Neural progenitor cell (in vitro differentiated cells): ENCODE results near the gene CDC123. TPM values are rescaled to one million over a fixed set of nuclear protein-coding genes. Genes with fewer than 3 reads are reported as not detected.

Experiments used
- DNase-seq: peaks from one replicate; pipeline ENCODE4 v3.0.0-alpha.2; 2016; ENCODE audit warnings: low spot score
- H2AFZ ChIP-seq: fragments of 200-600 bp; sonication (generic); replicated peaks from 2 replicates; pipeline ENCODE4 v1.6.1; 2016; ENCODE audit warnings: antibody characterized with exemption
- H3F3A ChIP-seq: fragments of 200-600 bp; sonication (generic); 2 replicates; pipeline ENCODE4 v1.6.1; 2016; ENCODE audit warnings: antibody characterized with exemption, low read depth
- H3K27ac ChIP-seq: fragments of 200-600 bp; sonication (generic); 2 replicates; pipeline ENCODE4 v1.5.1; 2016; ENCODE audit warnings: mild to moderate bottlenecking
- H3K27me3 ChIP-seq: fragments of 200-600 bp; sonication (generic); 2 replicates; pipeline ENCODE4 v1.6.1; 2016; ENCODE audit warnings: mild to moderate bottlenecking, moderate library complexity
- H3K36me3 ChIP-seq: fragments of 200-600 bp; sonication (generic); 2 replicates; pipeline ENCODE4 v1.5.1; 2016
- H3K4me1 ChIP-seq: fragments of 200-600 bp; sonication (generic); 2 replicates; pipeline ENCODE4 v1.6.1; 2016; ENCODE audit warnings: mixed run types
- H3K4me2 ChIP-seq: fragments of 200-600 bp; sonication (generic); 2 replicates; pipeline ENCODE4 v1.6.1; 2016
- H3K4me3 ChIP-seq: fragments of 200-600 bp; sonication (generic); 2 replicates; pipeline ENCODE4 v1.5.1; 2016
- H3K79me2 ChIP-seq: fragments of 200-600 bp; sonication (generic); 2 replicates; pipeline ENCODE4 v1.6.1; 2016; ENCODE audit warnings: low read depth
- H3K9ac ChIP-seq: fragments of 200-600 bp; sonication (generic); 2 replicates; pipeline ENCODE4 v1.6.1; 2016
- H3K9me3 ChIP-seq: fragments of 200-600 bp; sonication (generic); 2 replicates; pipeline ENCODE4 v1.5.1; 2016; ENCODE audit warnings: low read depth
- H4K20me1 ChIP-seq: fragments of 200-600 bp; sonication (generic); 2 replicates; pipeline ENCODE4 v1.6.1; 2016; ENCODE audit warnings: low read depth
- H3K27ac Mint-ChIP-seq: 3 replicates; pipeline ENCODE4 v1.8.0; 2021; ENCODE audit warnings: mixed read lengths
- H3K27me3 Mint-ChIP-seq: 2 replicates; pipeline ENCODE4 v1.8.0; 2022; ENCODE audit warnings: low read depth, mild to moderate bottlenecking, inconsistent platforms, moderate library complexity, mixed read lengths; ENCODE audit not compliant: insufficient read depth
- H3K36me3 Mint-ChIP-seq: 3 replicates; pipeline ENCODE4 v1.8.0; 2021; ENCODE audit warnings: mixed read lengths
- H3K4me1 Mint-ChIP-seq: 3 replicates; pipeline ENCODE4 v1.8.0; 2021; ENCODE audit warnings: mixed read lengths
- H3K4me3 Mint-ChIP-seq: 3 replicates; pipeline ENCODE4 v1.8.0; 2021; ENCODE audit warnings: mild to moderate bottlenecking, moderate library complexity, mixed read lengths
- H3K9me3 Mint-ChIP-seq: 3 replicates; pipeline ENCODE4 v1.8.0; 2020; ENCODE audit warnings: mixed read lengths
- CTCF ChIP-seq: fragments of 200-600 bp; sonication (generic); IDR thresholded peaks from 2 replicates; pipeline ENCODE4 v1.5.1; 2017; ENCODE audit warnings: antibody characterized with exemption, mild to moderate bottlenecking
- EZH2 ChIP-seq: fragments of 200-600 bp; sonication (generic); IDR thresholded peaks from 2 replicates; pipeline ENCODE4 v1.6.1; 2017; ENCODE audit warnings: antibody characterized with exemption, mild to moderate bottlenecking, moderate library complexity
- EZH2phosphoT487 ChIP-seq: fragments of 200-600 bp; sonication (generic); IDR thresholded peaks from 2 replicates; pipeline ENCODE4 v1.6.1; 2017; ENCODE audit warnings: antibody characterized with exemption
- total RNA-seq: library from RNA; depleted of rRNA; stranded (reverse); fragments of >200 nt; gene quantifications from 2 replicates; pipeline ENCODE4 v1.2.3, GENCODE V29; 2015; ENCODE audit warnings: low replicate concordance

CDC123 gene
- total RNA-seq, 1 donor from 2014 or later = 134 TPM

DNA sequence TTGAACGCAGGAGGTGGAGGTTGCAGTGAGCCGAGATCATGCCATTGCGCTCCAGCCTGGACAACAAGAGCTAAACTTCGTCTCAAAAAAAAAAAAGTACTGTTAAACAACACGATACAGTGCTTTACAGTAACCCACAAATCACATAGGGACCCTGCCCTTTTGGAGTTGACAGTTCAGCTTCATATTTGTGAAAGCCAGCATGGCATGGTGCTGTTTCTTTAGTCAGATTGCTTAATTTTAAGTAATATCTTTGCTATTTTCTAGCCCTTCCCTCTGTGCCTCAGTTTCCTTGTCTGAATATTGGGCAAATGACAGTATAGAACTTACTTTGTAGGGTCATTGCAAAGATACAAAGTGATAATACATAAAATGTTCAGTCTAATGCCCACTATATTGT is 4.9 kb downstream of the CDC123 start:
- Mint-ChIP-seq H3K27me3 (no peaks in the 10 kb centered on the region), H3K9me3 (no peaks in the 10 kb centered on the region), H3K27ac (no peak overlapping the region), H3K4me3 (no peak overlapping the region), H3K4me1 (peaks cover 8% of the 10 kb centered on the region), H3K36me3 (peaks cover 20% of the 10 kb centered on the region)
- H3K9ac ChIP-seq = no peak overlapping the region
- peaks cover 10% of the 10 kb centered on the region for H3K36me3 ChIP-seq
- H3K4me1 ChIP-seq = peaks cover 13% of the 10 kb centered on the region
- no peaks in the 10 kb centered on the region for H3K27me3 ChIP-seq
- peaks cover 97% of the 10 kb centered on the region for H3K79me2 ChIP-seq
- H3F3A ChIP-seq = peaks cover 9% of the 10 kb centered on the region
- H4K20me1 ChIP-seq = peaks cover 20% of the 10 kb centered on the region
- TF ChIP-seq EZH2 = no peak
- TF ChIP-seq EZH2phosphoT487 = no peak
- no peak for TF ChIP-seq CTCF
- no peak overlapping the region for H3K27ac ChIP-seq
- H3K4me3 ChIP-seq = no peak overlapping the region
- DNase-seq = no peak
- no peaks in the 10 kb centered on the region for H3K9me3 ChIP-seq
- no peak overlapping the region for H3K4me2 ChIP-seq
- H2AFZ ChIP-seq = no peak overlapping the region

DNA sequence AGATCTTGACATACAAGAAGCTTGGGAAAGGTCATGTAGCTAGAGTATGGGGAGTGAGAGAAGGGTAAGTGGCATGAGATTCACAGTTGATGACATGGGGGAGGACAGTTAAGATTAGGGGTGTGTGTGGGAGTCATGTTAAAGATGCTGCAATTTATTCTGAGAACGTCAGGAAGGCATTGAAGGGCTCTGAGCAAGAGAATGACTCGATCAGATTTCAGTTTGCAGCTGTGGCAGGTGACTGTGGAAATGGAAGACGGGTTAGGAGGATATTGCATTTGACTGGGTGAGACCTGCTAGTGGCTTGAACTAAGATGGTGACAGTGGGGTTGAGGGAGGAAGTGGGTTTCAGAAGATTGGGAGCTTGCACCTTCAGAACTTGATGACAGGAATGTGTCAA is 5.6 kb downstream of the CDC123 start:
- Histone ChIP-seq H3K4me1 (peaks cover 13% of the 10 kb centered on the region), H3K4me3 (no peak overlapping the region), H3K4me2 (no peak overlapping the region), H4K20me1 (peaks cover 20% of the 10 kb centered on the region), H3K27me3 (no peaks in the 10 kb centered on the region), H3K9ac (no peak overlapping the region), H3K36me3 (peaks cover 10% of the 10 kb centered on the region), H2AFZ (no peak overlapping the region), H3F3A (peaks cover 4% of the 10 kb centered on the region), H3K9me3 (no peaks in the 10 kb centered on the region), H3K79me2 (peaks cover 97% of the 10 kb centered on the region), H3K27ac (no peak overlapping the region)
- Mint-ChIP-seq H3K27me3 (no peaks in the 10 kb centered on the region), H3K9me3 (no peaks in the 10 kb centered on the region), H3K36me3 (peaks cover 23% of the 10 kb centered on the region), H3K4me3 (no peak overlapping the region), H3K4me1 (peaks cover 4% of the 10 kb centered on the region), H3K27ac (no peak overlapping the region)
- no peak for DNase-seq
- no peak for TF ChIP-seq EZH2
- TF ChIP-seq EZH2phosphoT487 = no peak

GRCh38 chr10:12202226-12202625 is 6.2 kb downstream of the CDC123 start:
- no peaks in the 10 kb centered on the region for H3K4me1 Mint-ChIP-seq
- no peak overlapping the region for H3K27ac ChIP-seq
- no peak overlapping the region for H2AFZ ChIP-seq
- H3K27ac Mint-ChIP-seq = no peak overlapping the region
- no peaks in the 10 kb centered on the region for H3K9me3 ChIP-seq
- no peak overlapping the region for H3K4me2 ChIP-seq
- no peaks in the 10 kb centered on the region for H3F3A ChIP-seq
- no peak for DNase-seq
- no peaks in the 10 kb centered on the region for H3K27me3 Mint-ChIP-seq
- H3K4me1 ChIP-seq = peaks cover 9% of the 10 kb centered on the region
- no peaks in the 10 kb centered on the region for H3K9me3 Mint-ChIP-seq
- H3K27me3 ChIP-seq = no peaks in the 10 kb centered on the region
- no peak overlapping the region for H3K4me3 Mint-ChIP-seq
- H3K36me3 Mint-ChIP-seq = peaks cover 26% of the 10 kb centered on the region
- H4K20me1 ChIP-seq = peaks cover 20% of the 10 kb centered on the region
- H3K4me3 ChIP-seq = no peak overlapping the region
- H3K79me2 ChIP-seq = peaks cover 96% of the 10 kb centered on the region
- H3K36me3 ChIP-seq = peaks cover 12% of the 10 kb centered on the region
- no peak overlapping the region for H3K9ac ChIP-seq
- TF ChIP-seq CTCF (no peak), EZH2 (no peak), EZH2phosphoT487 (no peak)

DNA sequence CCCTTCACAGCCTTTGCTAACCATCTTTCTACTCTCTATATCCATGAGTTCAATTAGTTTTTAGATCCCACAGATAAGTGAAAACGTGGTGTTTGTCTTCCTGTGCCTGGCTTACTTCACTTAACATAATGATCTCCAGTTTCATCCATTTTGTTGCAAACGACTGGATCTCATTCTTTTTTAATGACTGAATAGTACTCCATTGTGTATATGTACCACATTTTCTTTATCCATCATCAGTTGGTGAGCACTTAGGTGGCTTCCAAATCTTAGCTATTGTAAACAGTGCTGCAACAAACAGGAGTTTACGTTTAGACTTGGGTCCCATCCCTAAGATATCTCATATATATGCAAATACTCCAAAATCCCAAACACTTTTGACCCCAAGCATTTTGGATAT is 9.1 kb downstream of the CDC123 start:
- Histone ChIP-seq H3K9me3 (no peaks in the 10 kb centered on the region), H3K27me3 (no peaks in the 10 kb centered on the region), H3F3A (no peaks in the 10 kb centered on the region), H2AFZ (no peak overlapping the region), H3K79me2 (peaks cover 90% of the 10 kb centered on the region), H3K4me2 (no peak overlapping the region), H3K9ac (no peak overlapping the region), H3K4me3 (no peak overlapping the region), H3K4me1 (no peaks in the 10 kb centered on the region), H4K20me1 (peaks cover 18% of the 10 kb centered on the region), H3K36me3 (peaks cover 9% of the 10 kb centered on the region), H3K27ac (no peak overlapping the region)
- no peak for TF ChIP-seq EZH2phosphoT487
- TF ChIP-seq CTCF = no peak
- TF ChIP-seq EZH2 = no peak
- H3K4me1 Mint-ChIP-seq = no peaks in the 10 kb centered on the region
- peaks cover 41% of the 10 kb centered on the region for H3K36me3 Mint-ChIP-seq
- no peak overlapping the region for H3K4me3 Mint-ChIP-seq
- no peaks in the 10 kb centered on the region for H3K27me3 Mint-ChIP-seq
- H3K9me3 Mint-ChIP-seq = no peaks in the 10 kb centered on the region
- no peak overlapping the region for H3K27ac Mint-ChIP-seq
- no peak for DNase-seq
